Liver (tissue), 9 donors: ENCODE data around the gene CTU1. TPM values are rescaled to one million over a fixed set of nuclear protein-coding genes. Genes with fewer than 3 reads are reported as not detected.

Experiments used
- DNase-seq: peaks from one replicate; pipeline ENCODE4 v3.0.0-alpha.2; 2017; ENCODE audit warnings: low spot score
- H3K27ac ChIP-seq, 2 donors: one replicate each; pipeline ENCODE4 v1.7.0; 2013; ENCODE audit warnings: inconsistent platforms in 2 of 2, low read length in 2 of 2, control low read depth in 1 of 2, low read depth in 1 of 2, mild to moderate bottlenecking in 1 of 2
- H3K27me3 ChIP-seq, 4 donors: one replicate each; pipeline versions ENCODE4 v1.6.1 to v1.7.0; 2013; ENCODE audit warnings: low read length in 3 of 4, inconsistent platforms in 1 of 4, mild to moderate bottlenecking in 1 of 4, moderate library complexity in 1 of 4; ENCODE audit not compliant: control insufficient read depth in 4 of 4, insufficient read depth in 4 of 4
- H3K36me3 ChIP-seq, 4 donors: one replicate each; pipeline versions ENCODE4 v1.6.1 to v1.7.0; 2013; ENCODE audit warnings: low read length in 3 of 4, mild to moderate bottlenecking in 3 of 4, low read depth in 1 of 4, moderate library complexity in 1 of 4; ENCODE audit not compliant: control insufficient read depth in 4 of 4, insufficient read depth in 3 of 4
- H3K4me1 ChIP-seq, 4 donors: one replicate each; pipeline versions ENCODE4 v1.6.1 to v1.7.0; 2013; ENCODE audit warnings: low read length in 3 of 4, mild to moderate bottlenecking in 3 of 4, moderate library complexity in 1 of 4; ENCODE audit not compliant: control insufficient read depth in 4 of 4, insufficient read depth in 4 of 4
- H3K4me3 ChIP-seq, 3 donors: one replicate each; pipeline versions ENCODE4 v1.6.1 to v1.7.0; 2013; ENCODE audit warnings: low read length in 3 of 3, control low read depth in 1 of 3, low read depth in 1 of 3, mild to moderate bottlenecking in 1 of 3
- H3K9ac ChIP-seq, 2 donors: one replicate each; pipeline ENCODE4 v1.7.0; 2013; ENCODE audit warnings: low read length in 2 of 2, mild to moderate bottlenecking in 2 of 2, moderate library complexity in 2 of 2, control low read depth in 1 of 2, low read depth in 1 of 2
- H3K9me3 ChIP-seq, 4 donors: one replicate each; pipeline versions ENCODE4 v1.6.1 to v1.7.0; 2013; ENCODE audit warnings: low read length in 3 of 4; ENCODE audit not compliant: control insufficient read depth in 4 of 4
- ATF3 ChIP-seq: IDR thresholded peaks from 2 replicates; pipeline ENCODE4 v1.6.1; 2016; ENCODE audit warnings: antibody characterized with exemption
- CTCF ChIP-seq: fragments of 150-350 bp; IDR thresholded peaks from 2 replicates; pipeline ENCODE4 v1.5.1; 2017; ENCODE audit warnings: improper control_type of control experiment, low read depth, low read length; ENCODE audit not compliant: missing input control
- EGR1 ChIP-seq, 2 donors: IDR thresholded peaks; 2 replicates each; pipeline ENCODE4 v1.6.1; 2016 to 2018; ENCODE audit warnings: antibody characterized with exemption in 2 of 2, low read depth in 2 of 2
- FOXA1 ChIP-seq: IDR thresholded peaks from 2 replicates; pipeline ENCODE4 v1.6.1; 2016; ENCODE audit warnings: antibody characterized with exemption
- FOXA2 ChIP-seq: IDR thresholded peaks from 2 replicates; pipeline ENCODE4 v1.6.1; 2016; ENCODE audit warnings: antibody characterized with exemption
- GABPA ChIP-seq, 2 donors: IDR thresholded peaks in 1 of 2; conservative IDR thresholded peaks in 1 of 2; 2 replicates each; pipeline ENCODE4 v1.6.1; 2016; ENCODE audit warnings: antibody characterized with exemption in 2 of 2, mild to moderate bottlenecking in 1 of 2, moderate library complexity in 1 of 2
- HNF4A ChIP-seq, 2 donors: conservative IDR thresholded peaks; 2 replicates each; pipeline ENCODE4 v1.6.1; 2016; ENCODE audit warnings: antibody characterized with exemption in 2 of 2, mild to moderate bottlenecking in 2 of 2
- HNF4G ChIP-seq: IDR thresholded peaks from 2 replicates; pipeline ENCODE4 v1.6.1; 2016; ENCODE audit warnings: antibody characterized with exemption
- JUND ChIP-seq, 2 donors: IDR thresholded peaks; 2 replicates each; pipeline ENCODE4 v1.6.1; 2016; ENCODE audit warnings: antibody characterized with exemption in 2 of 2
- MAX ChIP-seq: IDR thresholded peaks from 2 replicates; pipeline ENCODE4 v1.6.1; 2016; ENCODE audit warnings: antibody characterized with exemption
- NR2F2 ChIP-seq: IDR thresholded peaks from 2 replicates; pipeline ENCODE4 v1.6.1; 2016; ENCODE audit warnings: antibody characterized with exemption
- RAD21 ChIP-seq, 2 donors: IDR thresholded peaks; 2 replicates each; pipeline ENCODE4 v1.6.1; 2016; ENCODE audit warnings: antibody characterized with exemption in 2 of 2, mild to moderate bottlenecking in 2 of 2
- REST ChIP-seq: IDR thresholded peaks from 2 replicates; pipeline ENCODE4 v1.6.1; 2016; ENCODE audit warnings: antibody characterized with exemption, mild to moderate bottlenecking
- RXRA ChIP-seq, 2 donors: IDR thresholded peaks; 2 replicates each; pipeline ENCODE4 v1.6.1; 2017 to 2018; ENCODE audit warnings: antibody characterized with exemption in 2 of 2, mild to moderate bottlenecking in 1 of 2
- SP1 ChIP-seq: IDR thresholded peaks from 2 replicates; pipeline ENCODE4 v1.6.1; 2018; ENCODE audit warnings: antibody characterized with exemption, mild to moderate bottlenecking
- TAF1 ChIP-seq: conservative IDR thresholded peaks from 2 replicates; pipeline ENCODE4 v1.6.1; 2016; ENCODE audit warnings: antibody characterized with exemption, mild to moderate bottlenecking
- ZBTB33 ChIP-seq: IDR thresholded peaks from 2 replicates; pipeline ENCODE4 v1.6.1; 2016; ENCODE audit warnings: antibody characterized with exemption
- WGBS: extraction: QIAGEN DNeasy Blood & Tissue Kit; methylation state at CpG from one replicate; pipeline ENCODE4 v1.1.7; 2013; 5-methylcytosine and 5-hydroxymethylcytosine counted together
- polyA plus RNA-seq, 2 donors: library from polyadenylated mRNA; stranded (reverse) in 1 of 2; unstranded in 1 of 2; fragments of 200-250 nt in 1 of 2; fragments of >200 nt in 1 of 2; fragmentation: Nextera tagmentation in 1 of 2; extraction: Ambion mirVana in 1 of 2; gene quantifications; one replicate each; pipeline versions ENCODE4 v1.2.1 to v1.2.3, GENCODE V29; 2013 to 2015
- total RNA-seq, 2 donors: library from RNA; depleted of rRNA; stranded (reverse); fragments of >200 nt; gene quantifications; one replicate each; pipeline ENCODE4 v1.2.3, GENCODE V29; 2014
- donor health status: healthy.
- donor health status: healthy.
- donor health status: healthy.
- donor health status: healthy.
- donor health status: healthy.

The CTU1 gene
- total and polyA plus RNA-seq, 4 donors = 0.19 to 3.7 (median 2.5) TPM

GRCh38 chr19:51060973-51061372, 47.2 kb downstream of the CTU1 start:
- Histone ChIP-seq H3K4me3 (no peak overlapping the region), H3K9me3 (no peaks in the 10 kb centered on the region), H3K9ac (no peak overlapping the region), H3K36me3 (no peaks in the 10 kb centered on the region), H3K27ac (no peak overlapping the region), H3K4me1 (no peaks in the 10 kb centered on the region), H3K27me3 (peaks cover 0 to 6% (median 3%) of the 10 kb centered on the region in 4 donors)
- TF ChIP-seq REST (no peak), RXRA (IDR thresholded peaks at IDR 0.05) (no peak), NR2F2 (no peak), JUND (IDR thresholded peaks at IDR 0.05) (no peak), SP1 (no peak), HNF4A (conservative IDR thresholded peaks at IDR 0.05) (no peak), GABPA (IDR thresholded peaks at IDR 0.05 in 1 of 2, conservative IDR thresholded peaks at IDR 0.05 in 1 of 2) (no peak), TAF1 (no peak), FOXA1 (no peak), EGR1 (IDR thresholded peaks at IDR 0.05; ENCODE audit: low read depth in 2 of 2) (no peak), FOXA2 (no peak), HNF4G (no peak), RAD21 (IDR thresholded peaks at IDR 0.05) (no peak), ATF3 (no peak)
- 2% methylated on average over 1 of the region's 1 CpG for WGBS
- DNase-seq = no peak

GRCh38 chr19:51060336-51060735, 47.9 kb downstream of the CTU1 start:
- 62% methylated on average over 4 of the region's 4 CpGs for WGBS
- no peak overlapping the region for H3K9ac ChIP-seq
- H3K4me3 ChIP-seq = no peak overlapping the region
- peaks cover 0 to 3% (median 3%) of the 10 kb centered on the region in 4 donors for H3K27me3 ChIP-seq
- H3K36me3 ChIP-seq = no peaks in the 10 kb centered on the region
- TF ChIP-seq FOXA1 (no peak), NR2F2 (no peak), CTCF (no peak), RXRA (IDR thresholded peaks at IDR 0.05) (no peak), MAX (no peak), HNF4A (conservative IDR thresholded peaks at IDR 0.05) (no peak), ZBTB33 (no peak), ATF3 (no peak), FOXA2 (no peak), EGR1 (IDR thresholded peaks at IDR 0.05; ENCODE audit: low read depth in 2 of 2) (no peak), TAF1 (no peak)
- H3K4me1 ChIP-seq = no peaks in the 10 kb centered on the region
- no peaks in the 10 kb centered on the region for H3K9me3 ChIP-seq
- H3K27ac ChIP-seq = no peak overlapping the region
- no peak for DNase-seq
